ENCODE data around the gene CTNNA3. TPM values are rescaled to one million over a fixed set of nuclear protein-coding genes. Genes with fewer than 3 reads are reported as not detected.

Gene CTNNA3
- total RNA-seq, 1 experiment from 2014 or later = 0.32 TPM

DNA sequence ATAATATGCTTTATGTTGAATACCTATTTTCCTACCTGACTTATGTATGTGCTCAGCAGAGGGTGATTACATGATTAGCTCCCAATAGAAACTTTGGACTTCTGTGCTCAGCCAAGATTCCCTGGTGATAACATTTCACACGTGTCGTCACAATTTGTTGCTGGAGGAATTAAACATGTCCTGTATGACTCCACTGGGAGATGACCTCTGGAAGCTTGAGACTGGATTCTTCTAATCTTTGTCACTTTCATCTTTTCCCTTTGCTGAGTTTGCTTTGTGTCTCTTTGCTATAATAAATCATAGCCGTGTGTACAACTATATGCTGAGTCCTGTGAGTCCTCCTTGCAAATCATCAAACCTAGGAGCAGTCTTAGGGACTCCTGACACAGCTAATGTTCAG is 891.0 kb downstream of the CTNNA3 start:
- POLR2A ChIA-PET = interaction anchor here (1.7 kb wide), 1 partner anchor 9 kb away, joined by 4 read pairs; no protein-coding TSS in a partner anchor

DNA sequence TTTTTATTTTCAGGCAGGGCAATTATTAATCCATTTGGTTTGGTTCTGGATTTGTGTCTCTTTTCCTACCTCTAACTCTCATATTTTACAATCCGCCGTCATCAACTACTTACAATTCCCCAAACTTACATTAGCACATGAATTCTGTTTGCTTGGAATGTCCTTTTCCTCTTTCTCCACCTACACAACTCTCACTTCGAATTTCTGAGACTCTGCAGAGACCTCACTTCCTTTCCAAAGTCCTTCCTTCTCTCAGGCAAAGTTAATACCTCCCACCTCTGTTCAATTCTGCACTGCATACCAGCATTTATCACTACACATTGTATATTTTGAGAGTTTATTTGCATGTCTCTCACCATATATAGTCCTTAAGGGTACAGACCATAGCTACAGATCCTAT is 892.8 kb downstream of the CTNNA3 start:
- TF ChIP-seq, protein P1, sequence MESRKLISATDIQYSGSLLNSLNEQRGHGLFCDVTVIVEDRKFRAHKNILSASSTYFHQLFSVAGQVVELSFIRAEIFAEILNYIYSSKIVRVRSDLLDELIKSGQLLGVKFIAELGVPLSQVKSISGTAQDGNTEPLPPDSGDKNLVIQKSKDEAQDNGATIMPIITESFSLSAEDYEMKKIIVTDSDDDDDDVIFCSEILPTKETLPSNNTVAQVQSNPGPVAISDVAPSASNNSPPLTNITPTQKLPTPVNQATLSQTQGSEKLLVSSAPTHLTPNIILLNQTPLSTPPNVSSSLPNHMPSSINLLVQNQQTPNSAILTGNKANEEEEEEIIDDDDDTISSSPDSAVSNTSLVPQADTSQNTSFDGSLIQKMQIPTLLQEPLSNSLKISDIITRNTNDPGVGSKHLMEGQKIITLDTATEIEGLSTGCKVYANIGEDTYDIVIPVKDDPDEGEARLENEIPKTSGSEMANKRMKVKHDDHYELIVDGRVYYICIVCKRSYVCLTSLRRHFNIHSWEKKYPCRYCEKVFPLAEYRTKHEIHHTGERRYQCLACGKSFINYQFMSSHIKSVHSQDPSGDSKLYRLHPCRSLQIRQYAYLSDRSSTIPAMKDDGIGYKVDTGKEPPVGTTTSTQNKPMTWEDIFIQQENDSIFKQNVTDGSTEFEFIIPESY (IDR thresholded peaks at IDR 0.05; ENCODE audit: extremely low read depth, insufficient replicate concordance, low read length) = no peak
- TF ChIP-seq, protein P2, sequence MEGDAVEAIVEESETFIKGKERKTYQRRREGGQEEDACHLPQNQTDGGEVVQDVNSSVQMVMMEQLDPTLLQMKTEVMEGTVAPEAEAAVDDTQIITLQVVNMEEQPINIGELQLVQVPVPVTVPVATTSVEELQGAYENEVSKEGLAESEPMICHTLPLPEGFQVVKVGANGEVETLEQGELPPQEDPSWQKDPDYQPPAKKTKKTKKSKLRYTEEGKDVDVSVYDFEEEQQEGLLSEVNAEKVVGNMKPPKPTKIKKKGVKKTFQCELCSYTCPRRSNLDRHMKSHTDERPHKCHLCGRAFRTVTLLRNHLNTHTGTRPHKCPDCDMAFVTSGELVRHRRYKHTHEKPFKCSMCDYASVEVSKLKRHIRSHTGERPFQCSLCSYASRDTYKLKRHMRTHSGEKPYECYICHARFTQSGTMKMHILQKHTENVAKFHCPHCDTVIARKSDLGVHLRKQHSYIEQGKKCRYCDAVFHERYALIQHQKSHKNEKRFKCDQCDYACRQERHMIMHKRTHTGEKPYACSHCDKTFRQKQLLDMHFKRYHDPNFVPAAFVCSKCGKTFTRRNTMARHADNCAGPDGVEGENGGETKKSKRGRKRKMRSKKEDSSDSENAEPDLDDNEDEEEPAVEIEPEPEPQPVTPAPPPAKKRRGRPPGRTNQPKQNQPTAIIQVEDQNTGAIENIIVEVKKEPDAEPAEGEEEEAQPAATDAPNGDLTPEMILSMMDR (IDR thresholded peaks at IDR 0.05 in 2 of 3, conservative IDR thresholded peaks at IDR 0.05 in 1 of 3; ENCODE audit: borderline replicate concordance in 1 of 3, insufficient read depth in 1 of 3, low read depth in 2 of 3, low read length in 2 of 3) = no peak
- TF ChIP-seq ZFX (IDR thresholded peaks at IDR 0.05) (no peak), EZH2phosphoT487 (IDR thresholded peaks at IDR 0.05; ENCODE audit: borderline replicate concordance) (no peak), YY1 (IDR thresholded peaks at IDR 0.05; ENCODE audit: extremely low read depth, insufficient replicate concordance, low read depth, low read length) (no peak), JUND (IDR thresholded peaks at IDR 0.05) (no peak), CEBPB (IDR thresholded peaks at IDR 0.05; ENCODE audit: low read depth) (no peak), FOSL1 (IDR thresholded peaks at IDR 0.05; ENCODE audit: low read depth) (no peak)
- TF ChIP-seq, protein P3, sequence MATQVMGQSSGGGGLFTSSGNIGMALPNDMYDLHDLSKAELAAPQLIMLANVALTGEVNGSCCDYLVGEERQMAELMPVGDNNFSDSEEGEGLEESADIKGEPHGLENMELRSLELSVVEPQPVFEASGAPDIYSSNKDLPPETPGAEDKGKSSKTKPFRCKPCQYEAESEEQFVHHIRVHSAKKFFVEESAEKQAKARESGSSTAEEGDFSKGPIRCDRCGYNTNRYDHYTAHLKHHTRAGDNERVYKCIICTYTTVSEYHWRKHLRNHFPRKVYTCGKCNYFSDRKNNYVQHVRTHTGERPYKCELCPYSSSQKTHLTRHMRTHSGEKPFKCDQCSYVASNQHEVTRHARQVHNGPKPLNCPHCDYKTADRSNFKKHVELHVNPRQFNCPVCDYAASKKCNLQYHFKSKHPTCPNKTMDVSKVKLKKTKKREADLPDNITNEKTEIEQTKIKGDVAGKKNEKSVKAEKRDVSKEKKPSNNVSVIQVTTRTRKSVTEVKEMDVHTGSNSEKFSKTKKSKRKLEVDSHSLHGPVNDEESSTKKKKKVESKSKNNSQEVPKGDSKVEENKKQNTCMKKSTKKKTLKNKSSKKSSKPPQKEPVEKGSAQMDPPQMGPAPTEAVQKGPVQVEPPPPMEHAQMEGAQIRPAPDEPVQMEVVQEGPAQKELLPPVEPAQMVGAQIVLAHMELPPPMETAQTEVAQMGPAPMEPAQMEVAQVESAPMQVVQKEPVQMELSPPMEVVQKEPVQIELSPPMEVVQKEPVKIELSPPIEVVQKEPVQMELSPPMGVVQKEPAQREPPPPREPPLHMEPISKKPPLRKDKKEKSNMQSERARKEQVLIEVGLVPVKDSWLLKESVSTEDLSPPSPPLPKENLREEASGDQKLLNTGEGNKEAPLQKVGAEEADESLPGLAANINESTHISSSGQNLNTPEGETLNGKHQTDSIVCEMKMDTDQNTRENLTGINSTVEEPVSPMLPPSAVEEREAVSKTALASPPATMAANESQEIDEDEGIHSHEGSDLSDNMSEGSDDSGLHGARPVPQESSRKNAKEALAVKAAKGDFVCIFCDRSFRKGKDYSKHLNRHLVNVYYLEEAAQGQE (IDR thresholded peaks at IDR 0.05; ENCODE audit: low read depth) = no peak
- BruUV-seq (replicated peaks) = no TSS peak
- no peak overlapping the region for H3K9ac ChIP-seq (ENCODE audit: low read length)
- H3K36me3 ChIP-seq (ENCODE audit: control insufficient read depth in 1 of 2, insufficient read depth in 2 of 2, low read length in 2 of 2) = no peaks in the 10 kb centered on the region
- H3K4me1 ChIP-seq (ENCODE audit: control insufficient read depth in 1 of 2, insufficient read depth in 2 of 2, low read length in 2 of 2) = no peaks in the 10 kb centered on the region
- H3K4me3 ChIP-seq (replicated peaks in 1 of 2; ENCODE audit: low read depth in 1 of 2, low read length in 2 of 2) = no peak overlapping the region
- no peaks in the 10 kb centered on the region for H3K27me3 ChIP-seq (ENCODE audit: insufficient read depth, low read length)
- no peak overlapping the region for H2AFZ ChIP-seq (ENCODE audit: low read depth, low read length, poor library complexity, severe bottlenecking)
- no peak for DNase-seq (ENCODE audit: low read depth, low spot score)
- H3K79me2 ChIP-seq (ENCODE audit: insufficient read depth, low read length) = no peaks in the 10 kb centered on the region
- no peaks in the 10 kb centered on the region for H3K9me2 ChIP-seq (ENCODE audit: insufficient read depth)
- POLR2A ChIA-PET = no interaction called here
- CTCF ChIA-PET = no interaction called here
- intact Hi-C loops (cut with micrococcal nuclease) = no loop called here
- no peak overlapping the region for H3K27ac ChIP-seq (ENCODE audit: low read depth, low read length)
- no peaks in the 10 kb centered on the region for H3K9me3 ChIP-seq (ENCODE audit: control insufficient read depth in 1 of 2, insufficient read depth in 1 of 2, low read depth in 1 of 2, low read length in 2 of 2)
- H4K20me1 ChIP-seq (ENCODE audit: insufficient read depth) = no peaks in the 10 kb centered on the region
- no peak for ATAC-seq
- H3K4me2 ChIP-seq (ENCODE audit: low read length) = no peak overlapping the region
- RAD21 ChIA-PET (ENCODE audit: low non-redundant PET in 1 of 2, low total read pairs in 2 of 2, uncharacterized antibody in 2 of 2, unreplicated experiment in 2 of 2) = no interaction called here

More for the DNA sequence above, 891.0 kb downstream of the CTNNA3 start:
- no TSS peak for BruUV-seq (replicated peaks)
- Histone ChIP-seq H3K9me2 (ENCODE audit: insufficient read depth) (no peaks in the 10 kb centered on the region), H3K36me3 (ENCODE audit: control insufficient read depth in 1 of 2, insufficient read depth in 2 of 2, low read length in 2 of 2) (no peaks in the 10 kb centered on the region), H4K20me1 (ENCODE audit: insufficient read depth) (no peaks in the 10 kb centered on the region), H3K27ac (ENCODE audit: low read depth, low read length) (no peak overlapping the region), H2AFZ (ENCODE audit: low read depth, low read length, poor library complexity, severe bottlenecking) (no peak overlapping the region), H3K9ac (ENCODE audit: low read length) (no peak overlapping the region), H3K4me3 (replicated peaks in 1 of 2; ENCODE audit: low read depth in 1 of 2, low read length in 2 of 2) (no peak overlapping the region), H3K79me2 (ENCODE audit: insufficient read depth, low read length) (no peaks in the 10 kb centered on the region), H3K27me3 (ENCODE audit: insufficient read depth, low read length) (no peaks in the 10 kb centered on the region), H3K4me2 (ENCODE audit: low read length) (no peak overlapping the region), H3K9me3 (ENCODE audit: control insufficient read depth in 1 of 2, insufficient read depth in 1 of 2, low read depth in 1 of 2, low read length in 2 of 2) (no peaks in the 10 kb centered on the region), H3K4me1 (ENCODE audit: control insufficient read depth in 1 of 2, insufficient read depth in 2 of 2, low read length in 2 of 2) (no peaks in the 10 kb centered on the region)
- intact Hi-C loops (cut with micrococcal nuclease) = no loop called here
- CTCF ChIA-PET = no interaction called here
- no peak for DNase-seq (ENCODE audit: low read depth, low spot score)
- TF ChIP-seq EGR1 (IDR thresholded peaks at IDR 0.05; ENCODE audit: low read depth) = no peak
- no peak for ATAC-seq
- RAD21 ChIA-PET (ENCODE audit: low non-redundant PET in 1 of 2, low total read pairs in 2 of 2, uncharacterized antibody in 2 of 2, unreplicated experiment in 2 of 2) = no interaction called here
